GM19324 (cell line): Measurements from ENCODE around the gene SLC41A3.
"Not testable (repeated sequence)": the region's sequence is repeated elsewhere in the genome, so short reads cannot be mapped to it uniquely, and the experiment has no call there.

ENCODE experiments used
- ATAC-seq: cut with Tn5 transposase; IDR thresholded peaks from one replicate; pipeline ENCODE4 v1.9.1; 2021; ENCODE audit warnings: mild to moderate bottlenecking, moderate library complexity; ENCODE audit not compliant: unreplicated experiment, low FRiP score

SLC41A3 gene

GRCh38 chr3:126056681-126057500 is 27.0 kb downstream of the SLC41A3 start:
- ATAC-seq: no peak

DNA sequence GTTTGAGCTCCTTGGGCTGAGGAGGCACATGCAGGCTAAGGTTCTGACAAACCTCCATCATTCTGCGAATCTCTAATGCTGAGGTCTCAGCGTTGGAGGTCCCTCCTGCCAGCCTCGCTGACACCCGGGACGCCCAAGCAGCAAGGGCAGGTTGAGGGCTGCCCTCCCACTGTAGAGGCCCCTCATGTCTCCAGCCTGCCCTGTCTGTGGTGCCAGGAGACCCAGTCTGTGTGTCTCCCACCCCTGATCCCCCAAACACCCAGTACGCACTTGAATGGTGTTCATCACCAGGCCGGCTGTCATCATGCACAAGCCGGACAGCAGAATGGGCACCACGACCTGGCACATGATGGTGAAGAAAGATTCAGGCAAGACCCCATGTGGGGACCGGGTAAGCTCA is 27.8 kb downstream of the SLC41A3 start:
- ATAC-seq: no peak

DNA sequence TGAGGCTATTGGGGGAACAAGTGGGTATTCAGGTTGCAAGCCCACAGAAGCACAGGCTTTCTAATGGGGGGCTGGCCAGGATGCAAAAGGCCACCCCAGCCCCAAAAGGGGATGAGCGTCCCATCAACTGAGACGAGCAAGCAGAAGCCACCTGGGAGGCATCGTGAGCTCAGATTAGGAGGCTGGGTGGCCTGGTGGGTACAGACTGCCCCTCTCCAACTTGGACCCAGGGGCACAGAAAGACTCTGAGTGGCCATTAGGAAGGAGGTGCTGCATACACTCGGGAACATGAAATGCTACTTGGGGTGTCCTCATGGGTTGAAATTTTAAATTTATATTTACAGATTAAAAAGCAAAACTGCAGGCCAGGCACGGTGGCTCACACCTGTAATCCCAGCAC is 29.1 kb downstream of the SLC41A3 start:
- ATAC-seq: no peak

DNA sequence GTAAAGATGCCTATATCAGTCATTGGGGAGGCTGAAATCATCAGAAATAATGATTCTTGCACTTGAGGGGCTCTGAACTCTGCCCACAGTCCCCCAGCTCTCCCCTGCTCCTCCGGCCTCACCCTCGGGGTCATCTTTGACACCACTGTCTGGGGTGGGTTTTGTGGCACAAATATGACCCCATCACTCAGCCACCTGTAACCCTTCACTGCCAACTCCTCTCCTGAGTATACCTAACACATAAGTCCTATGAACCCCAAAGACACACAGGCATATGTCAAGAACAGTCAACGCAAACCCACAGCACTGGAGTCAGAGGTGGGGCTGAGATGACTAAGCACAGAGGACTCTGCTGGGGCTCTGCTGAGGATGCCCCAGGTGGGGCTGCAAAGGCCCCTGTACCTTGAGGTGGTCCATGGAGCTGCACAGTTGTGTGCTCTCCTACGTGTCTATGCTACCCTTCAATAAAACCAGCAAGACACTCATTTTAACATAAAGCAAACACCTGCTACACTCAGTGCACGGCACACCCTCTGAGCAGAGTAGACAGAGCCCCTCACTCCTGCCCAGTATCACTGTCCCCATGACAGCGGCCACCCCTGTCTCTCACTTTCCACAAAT is 29.9 kb downstream of the SLC41A3 start:
- ATAC-seq: no peak

GRCh38 chr3:126053513-126053912 is 30.4 kb downstream of the SLC41A3 start:
- no peak for ATAC-seq

DNA sequence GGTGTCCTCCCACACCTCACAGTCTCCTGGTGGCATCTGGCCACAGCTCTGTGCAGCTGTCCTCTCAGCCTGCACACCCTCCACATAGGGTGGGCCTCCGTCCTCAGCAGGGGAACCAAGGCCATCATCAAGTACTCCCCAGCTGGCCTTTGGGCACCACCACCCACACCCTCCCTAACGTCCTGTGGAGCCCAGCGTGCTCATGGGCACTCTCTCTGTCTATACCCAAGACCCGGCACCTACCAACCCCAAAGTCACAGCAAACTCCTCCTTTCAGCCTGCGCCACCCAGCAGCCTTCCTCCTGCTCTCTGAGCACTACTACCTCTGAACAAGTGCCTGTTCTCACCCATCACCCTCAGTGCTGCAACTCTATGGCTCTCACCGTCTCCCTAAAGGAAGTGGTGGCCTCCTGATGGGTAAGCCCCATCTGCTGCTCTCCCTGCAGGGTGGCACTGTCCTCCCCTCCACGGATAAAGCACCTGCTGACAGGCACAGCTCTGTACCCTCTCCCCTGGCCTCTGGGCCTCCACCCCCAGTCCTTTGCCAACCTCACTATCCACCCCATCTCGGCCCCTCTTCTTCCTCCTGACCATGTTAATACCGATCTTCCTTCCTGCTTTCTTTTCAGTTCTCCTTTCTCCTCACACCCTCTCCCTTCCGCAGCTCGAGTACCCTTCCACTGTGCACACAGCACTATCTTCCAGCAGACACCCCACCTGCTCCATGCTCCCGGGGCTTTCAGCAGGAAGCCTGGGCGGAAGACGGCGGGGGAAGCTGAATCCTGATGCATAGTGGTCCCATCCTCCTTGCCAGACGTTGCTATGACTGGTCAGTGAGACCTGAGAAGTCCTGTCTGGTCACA is 31.5 kb downstream of the SLC41A3 start:
- ATAC-seq: no peak

GRCh38 chr3:126051741-126052140 is 32.2 kb downstream of the SLC41A3 start:
- ATAC-seq: no peak

DNA sequence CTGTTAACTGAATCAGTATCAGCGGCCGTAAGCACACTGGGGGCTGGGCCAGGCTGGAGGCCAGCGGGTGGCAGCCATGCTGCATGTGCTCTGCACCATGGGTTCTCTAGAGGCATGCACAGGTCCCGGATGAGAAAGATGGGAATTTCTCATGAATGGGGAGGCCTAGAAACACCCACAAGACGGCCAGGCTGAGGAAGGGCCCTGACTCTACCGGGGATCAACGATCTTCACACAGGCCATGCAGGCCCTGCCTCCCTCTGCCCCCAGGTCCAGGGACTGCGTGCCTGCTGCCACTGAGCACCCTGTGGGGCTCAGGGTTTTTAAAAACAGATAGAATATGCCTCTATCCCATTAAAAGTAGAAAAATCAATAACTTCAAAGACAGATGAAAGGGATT is 32.7 kb downstream of the SLC41A3 start:
- ATAC-seq: no peak

DNA sequence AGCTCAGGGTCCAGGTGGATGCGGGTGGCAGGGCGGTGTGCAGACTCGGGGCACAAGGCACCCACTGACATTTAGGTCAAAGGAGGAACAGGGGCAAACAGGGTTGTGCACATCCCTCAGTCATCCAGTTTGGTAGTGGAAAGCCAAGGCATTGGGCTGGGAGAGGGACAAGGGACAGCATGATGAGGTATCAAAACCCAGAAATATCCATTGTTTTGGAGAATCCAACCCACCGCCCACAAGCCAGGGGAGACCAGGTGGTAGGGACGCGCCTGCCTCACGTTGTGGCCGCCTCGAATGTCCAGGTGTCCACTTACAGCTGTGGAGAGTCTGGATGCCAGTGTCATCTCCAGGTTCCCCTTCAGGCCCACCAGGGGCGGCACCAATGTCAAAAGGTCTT is 33.3 kb downstream of the SLC41A3 start:
- no peak for ATAC-seq

DNA sequence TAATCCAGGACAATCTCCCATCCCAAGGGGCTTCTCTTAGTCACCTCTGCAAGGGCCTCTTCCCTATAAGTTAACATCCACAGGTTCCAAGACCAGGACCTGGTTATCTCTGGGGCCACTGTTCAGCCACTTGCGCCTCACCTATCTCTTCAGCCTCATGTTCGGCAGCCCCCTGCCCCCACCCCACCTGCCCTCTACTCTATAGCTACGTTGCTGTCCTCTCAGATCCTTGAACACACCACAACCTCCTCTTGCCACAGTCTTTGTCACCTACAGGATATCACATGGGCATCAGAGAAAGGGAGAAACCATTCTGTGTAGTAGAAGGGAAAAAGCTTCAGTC is 33.9 kb downstream of the SLC41A3 start:
- no peak for ATAC-seq

GRCh38 chr3:126049289-126050049 is 34.5 kb downstream of the SLC41A3 start:
- ATAC-seq: no peak

GRCh38 chr3:126040386-126040785 is 43.5 kb downstream of the SLC41A3 start:
- ATAC-seq: no peak

DNA sequence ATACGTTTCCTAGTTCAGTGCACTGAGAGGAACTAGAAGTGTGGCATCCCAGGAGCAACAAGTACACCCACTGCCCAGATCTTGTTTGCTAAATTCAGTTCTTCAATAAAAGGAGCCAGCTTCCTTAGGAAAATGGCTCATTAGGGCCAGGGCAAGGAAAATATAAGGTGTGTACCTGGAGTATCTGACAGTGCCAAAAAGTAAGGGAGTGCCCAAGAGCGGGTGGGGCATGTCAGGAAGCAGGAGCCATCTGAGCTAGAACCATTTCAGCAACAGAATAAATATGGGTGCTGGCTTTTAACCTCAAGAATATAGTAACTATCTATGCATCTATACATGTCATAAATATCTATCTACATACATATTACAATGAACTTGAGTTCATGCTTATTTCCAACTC is 44.1 kb downstream of the SLC41A3 start:
- ATAC-seq: no peak

- not testable (repeated sequence) for ATAC-seq
Measured at GRCh38 chr3:126038791-126039190, 45.1 kb downstream of the SLC41A3 start.

- ATAC-seq: no peak
Measured at GRCh38 chr3:126036056-126036549, 47.8 kb downstream of the SLC41A3 start.

DNA sequence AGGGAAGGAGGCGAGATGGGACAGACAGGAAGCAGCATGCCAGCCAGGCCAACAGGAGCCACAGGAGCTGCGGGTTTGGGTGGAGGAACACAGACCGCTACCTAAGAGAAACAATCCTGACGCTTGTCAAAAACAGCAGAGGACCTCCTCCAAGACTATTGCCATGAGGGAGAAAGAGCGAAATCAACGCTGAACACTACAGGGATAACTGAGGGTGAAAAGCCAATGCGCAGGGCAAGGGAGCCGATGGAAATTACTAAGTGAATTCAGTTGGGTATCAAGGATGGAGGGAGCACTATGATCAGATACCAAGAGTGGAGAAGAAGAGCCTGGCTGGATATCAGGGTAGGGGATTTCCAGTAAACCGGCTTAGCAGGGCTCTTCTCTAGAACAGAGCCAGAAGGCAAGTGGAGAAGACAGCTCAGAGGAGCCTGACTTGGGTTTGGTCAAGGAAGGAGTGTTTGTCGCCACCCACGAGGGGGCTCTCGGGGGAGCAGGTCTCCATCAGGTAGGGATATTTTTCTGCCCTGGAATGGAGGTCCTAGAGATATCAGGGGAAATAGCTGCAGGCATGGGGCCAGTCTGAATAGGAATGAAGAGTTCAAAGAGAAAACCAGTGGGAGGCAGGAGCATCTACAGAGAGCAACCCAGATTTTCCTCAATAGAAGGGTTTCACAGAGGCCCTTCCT is 48.4 kb downstream of the SLC41A3 start:
- no peak for ATAC-seq

DNA sequence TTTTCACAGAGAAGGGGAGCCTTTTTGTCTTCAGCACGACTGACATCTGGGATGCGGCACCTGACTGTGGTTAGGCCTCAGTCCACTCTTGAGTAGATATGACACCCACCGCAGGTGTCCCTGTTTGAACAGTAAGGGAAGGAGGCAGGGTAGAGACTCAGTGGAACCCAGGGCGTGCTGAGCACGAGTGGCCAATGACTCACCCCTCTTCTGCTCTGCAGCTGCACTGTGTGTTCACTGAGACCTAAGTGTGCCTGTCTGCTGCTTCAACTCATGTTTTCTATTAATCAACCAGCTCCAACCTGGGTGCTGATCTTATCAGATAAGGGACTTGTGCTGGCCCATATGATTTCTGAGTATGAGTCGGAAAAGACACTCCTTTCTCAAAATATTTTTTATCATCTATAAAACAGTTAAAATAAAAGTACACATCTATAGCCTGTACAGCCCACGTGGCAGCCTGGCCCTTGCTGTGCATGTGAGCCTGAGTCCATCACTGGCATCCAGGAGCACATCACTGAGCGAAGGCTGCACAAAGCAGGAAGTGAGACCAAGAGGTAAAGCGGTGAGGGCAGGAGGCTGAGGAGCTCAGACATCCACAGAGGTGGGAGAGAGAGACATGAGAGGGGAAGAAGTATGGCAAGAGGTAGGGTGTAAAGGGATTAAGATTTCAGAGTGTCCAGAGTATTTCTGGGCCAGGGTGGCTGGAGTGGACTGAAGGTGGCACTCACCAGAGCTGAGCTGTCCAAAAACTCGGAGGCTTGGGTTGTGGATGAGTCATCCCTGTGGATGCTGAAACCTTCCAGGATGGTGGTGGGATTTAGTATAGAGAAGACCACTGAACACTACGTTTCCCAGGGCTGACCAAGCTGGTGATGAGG is 49.2 kb downstream of the SLC41A3 start:
- ATAC-seq: no peak

GRCh38 chr3:126033765-126034164 is 50.2 kb downstream of the SLC41A3 start:
- ATAC-seq: no peak
